NCI-H748 (cell line): Measurements from ENCODE around the gene TWNK.

Experiments used
- DNase-seq: peaks from one replicate; lab custom pipeline; 2025; ENCODE audit not compliant: unreplicated experiment; lab: John Stamatoyannopoulos, UW

The TWNK gene

GRCh38 chr10:100996678-100997359 is 9.5 kb downstream of the TWNK start:
- peak; percentile 57 for DNase-seq

DNA sequence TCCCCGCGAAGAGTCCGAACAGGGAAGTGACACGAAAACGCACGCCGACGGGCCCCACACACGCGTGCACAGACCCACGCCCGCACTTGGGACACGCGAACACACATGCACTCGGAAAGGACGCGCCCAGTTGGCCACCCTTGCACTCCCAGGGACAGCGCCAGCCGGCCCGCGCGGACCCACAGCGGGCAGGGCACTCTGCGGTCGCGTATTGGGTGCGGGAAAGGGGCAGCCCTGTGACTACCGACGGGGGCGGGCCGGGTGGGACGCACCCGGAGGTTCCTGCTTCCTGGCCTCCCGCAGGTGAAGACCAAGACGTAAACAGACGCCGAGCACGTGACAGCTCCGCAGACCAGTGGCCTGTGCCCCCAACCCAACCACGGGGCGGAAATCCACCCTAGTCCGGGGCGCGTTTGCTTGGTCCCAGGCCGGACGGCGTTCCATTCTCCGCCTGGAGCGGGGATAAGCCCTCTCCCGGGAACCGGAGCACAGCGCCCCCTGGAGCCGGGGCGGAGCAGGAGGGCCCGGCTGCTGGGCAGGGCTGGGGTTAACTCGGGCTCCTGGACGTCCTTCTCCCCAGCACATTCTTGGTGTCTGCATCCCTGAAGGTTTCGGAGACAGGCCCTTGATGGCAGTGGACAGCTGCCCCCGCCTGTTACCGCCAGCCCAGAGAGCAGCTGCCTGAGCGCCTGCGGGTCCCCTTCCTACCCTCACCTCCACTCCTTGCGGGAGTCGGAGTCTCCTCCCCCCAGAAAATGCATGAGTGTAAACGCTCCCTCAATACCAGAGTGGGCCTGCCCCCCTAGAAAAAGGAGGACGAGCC is 10.2 kb downstream of the TWNK start:
- DNase-seq, result peak; percentile 73

DNA sequence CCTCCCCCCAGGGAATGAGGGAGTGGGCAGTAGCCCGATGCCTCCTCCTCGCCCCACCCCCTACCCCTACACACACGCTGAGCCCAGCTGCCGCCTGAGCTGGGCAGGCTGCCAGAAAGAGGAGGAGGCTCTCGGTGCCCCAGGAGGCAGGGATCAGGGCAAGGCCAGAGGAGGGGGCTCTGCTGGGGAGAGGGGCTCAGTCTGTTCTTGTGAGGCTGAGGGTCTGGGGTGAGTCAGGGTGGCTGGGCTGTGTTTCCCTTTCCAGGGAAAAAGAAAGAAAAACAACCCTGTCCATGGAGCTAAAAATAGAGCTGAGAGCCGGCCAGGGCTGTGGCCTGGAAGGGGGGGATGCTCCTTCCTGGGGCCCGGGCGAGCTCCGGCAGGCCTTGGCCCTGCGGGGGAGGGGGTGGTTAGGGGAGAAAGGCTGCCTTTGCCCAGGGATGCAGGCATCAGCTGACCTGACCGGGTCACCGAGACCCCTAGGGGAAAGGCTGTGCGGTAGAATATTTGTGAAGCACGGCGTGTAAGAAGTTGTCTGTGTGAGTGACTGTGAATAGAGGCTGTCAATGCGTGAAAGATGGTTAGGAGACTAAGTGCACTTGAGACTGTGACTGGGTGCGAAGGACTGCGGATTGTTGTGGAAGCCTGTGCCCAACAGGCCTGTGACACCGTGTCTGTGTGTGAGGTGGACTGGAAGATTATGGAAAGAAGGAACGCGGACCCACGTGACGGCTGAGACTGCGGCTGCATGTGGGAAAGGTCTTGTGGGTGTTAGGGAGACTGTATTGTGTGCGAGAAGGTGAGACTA is 11.0 kb downstream of the TWNK start:
- peak; percentile 87 for DNase-seq

- peak; percentile 71 for DNase-seq
Observed at GRCh38 chr10:100998991-100999741, 11.8 kb downstream of the TWNK start.

DNA sequence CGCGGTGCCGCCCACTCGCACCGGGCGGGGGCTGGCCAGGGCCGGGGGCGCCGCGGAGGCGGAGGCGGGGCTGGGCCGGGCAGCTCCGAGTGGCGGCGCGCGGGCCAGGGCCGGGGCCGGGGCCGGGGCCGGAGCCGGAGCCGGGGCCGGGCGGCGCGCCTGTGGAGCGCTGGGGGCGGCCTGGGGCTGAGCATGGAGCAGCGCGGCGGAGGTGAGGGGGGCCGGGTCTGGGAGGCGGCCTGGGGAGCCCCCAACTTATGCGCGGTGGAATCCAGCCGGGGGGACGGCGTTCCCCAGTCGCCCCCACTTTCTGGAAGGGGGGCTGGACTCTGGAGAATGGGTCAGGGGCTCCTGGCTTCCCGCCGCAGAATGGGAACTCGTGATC is 12.4 kb downstream of the TWNK start, which contains the start of gene LZTS2:
Gene LZTS2 (plus strand): TSS at position 67 of the 385 bp plus-strand sequence. CDS start 2,731 bp downstream, outside the sequence.
- no peak for DNase-seq

DNA sequence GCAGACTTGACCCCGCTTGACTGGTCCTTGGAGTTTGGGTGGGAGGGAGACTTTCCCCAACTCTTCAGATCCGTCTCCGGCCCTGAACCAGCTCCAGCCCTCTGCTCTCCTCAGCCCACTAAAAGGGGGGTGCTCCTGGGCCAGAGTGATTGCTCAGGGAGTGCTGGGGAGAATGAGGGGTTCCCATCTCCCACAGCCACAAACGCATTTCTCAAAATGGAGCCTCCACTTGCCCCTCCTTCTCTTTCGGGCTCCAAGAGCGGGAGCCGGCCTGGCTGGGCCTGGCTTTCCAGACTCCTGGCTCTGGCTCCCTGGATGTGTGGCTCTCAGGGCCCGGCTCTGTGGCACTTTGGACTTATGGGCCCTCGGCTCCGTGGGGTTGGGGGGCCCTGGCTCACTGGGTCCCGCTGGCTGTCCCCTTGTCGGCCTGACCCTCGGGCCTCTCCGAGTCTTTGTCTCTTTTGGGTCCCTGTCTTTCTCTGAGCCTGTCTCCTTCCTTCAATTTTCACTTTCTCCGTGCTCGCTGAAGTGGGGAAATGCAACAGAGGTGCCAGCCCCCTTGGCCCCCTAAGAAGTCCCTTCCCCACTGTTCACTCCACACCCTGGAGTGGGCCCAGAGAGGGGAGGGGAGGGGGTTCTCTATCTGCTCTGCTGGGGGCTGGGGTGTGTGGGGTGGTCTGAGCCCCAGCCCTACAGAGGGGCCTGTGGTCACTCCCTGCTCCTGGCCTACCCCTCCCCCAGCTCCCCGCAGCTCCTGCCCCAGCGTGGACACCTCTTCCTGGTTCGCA is 13.0 kb downstream of the TWNK start:
- DNase-seq, result peak; percentile 18

- no peak for DNase-seq
Observed at GRCh38 chr10:101000915-101001658, 13.7 kb downstream of the TWNK start.

- no peak for DNase-seq
Observed at GRCh38 chr10:101001659-101002035, 14.3 kb downstream of the TWNK start.

- no peak for DNase-seq
Observed at GRCh38 chr10:101002456-101002855, 15.1 kb downstream of the TWNK start.

GRCh38 chr10:101003639-101004206 is 16.4 kb downstream of the TWNK start:
- no peak for DNase-seq

GRCh38 chr10:101005361-101005760 is 18.0 kb downstream of the TWNK start:
- no peak for DNase-seq

GRCh38 chr10:101005869-101006567 is 18.7 kb downstream of the TWNK start:
- DNase-seq, result no peak

DNA sequence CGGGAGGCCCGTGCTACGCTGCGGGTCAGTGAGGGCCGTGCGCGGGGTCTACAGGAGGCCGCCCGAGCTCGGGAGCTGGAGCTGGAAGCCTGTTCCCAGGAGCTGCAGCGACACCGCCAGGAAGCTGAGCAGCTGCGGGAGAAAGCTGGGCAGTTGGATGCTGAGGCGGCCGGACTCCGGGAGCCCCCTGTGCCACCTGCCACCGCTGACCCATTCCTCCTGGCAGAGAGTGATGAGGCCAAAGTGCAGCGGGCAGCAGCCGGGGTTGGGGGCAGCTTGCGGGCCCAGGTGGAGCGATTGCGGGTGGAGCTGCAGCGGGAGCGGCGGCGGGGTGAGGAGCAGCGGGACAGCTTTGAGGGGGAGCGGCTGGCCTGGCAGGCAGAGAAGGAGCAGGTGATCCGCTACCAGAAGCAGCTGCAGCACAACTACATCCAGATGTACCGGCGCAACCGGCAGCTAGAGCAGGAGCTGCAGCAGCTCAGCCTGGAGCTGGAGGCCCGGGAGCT is 19.3 kb downstream of the TWNK start:
- DNase-seq, result no peak

GRCh38 chr10:101007099-101007711 is 19.9 kb downstream of the TWNK start:
- no peak for DNase-seq

- no peak for DNase-seq
Observed at GRCh38 chr10:101007915-101008822, 20.8 kb downstream of the TWNK start.

DNA sequence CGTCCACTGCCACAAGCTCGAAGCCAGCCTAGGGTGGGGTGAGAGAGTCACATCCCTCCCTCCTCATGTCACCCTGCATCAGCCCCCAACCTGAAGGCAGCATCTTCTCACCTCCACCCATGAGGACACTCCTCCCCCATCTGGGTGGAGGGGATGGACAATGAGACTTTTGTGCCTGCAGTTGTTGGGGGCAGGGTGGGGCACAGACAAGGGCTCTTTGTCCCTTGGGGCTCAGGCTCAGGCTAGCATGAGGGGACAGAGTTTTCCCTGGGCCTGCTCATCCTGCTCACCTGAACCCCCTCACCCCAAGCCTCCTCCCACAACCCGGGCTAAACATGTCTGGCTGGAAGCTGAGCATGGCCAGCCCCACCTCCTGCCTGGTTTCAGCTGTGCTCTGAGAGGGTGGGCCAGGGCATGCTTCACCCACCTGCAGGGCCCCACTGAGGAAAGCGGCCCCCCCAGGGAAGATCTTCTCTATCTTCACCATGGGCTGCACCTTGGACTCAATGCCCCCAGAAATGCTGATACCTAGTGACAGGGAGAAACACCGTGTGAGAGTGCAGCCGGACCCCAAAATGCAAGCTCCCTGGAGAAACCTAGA is 21.6 kb downstream of the TWNK start:
- DNase-seq, result no peak
